Fibroblast of the aortic adventitia (primary cell): ENCODE measurements around the gene TRIM45. TPM values are rescaled to one million over a fixed set of nuclear protein-coding genes. Genes with fewer than 3 reads are reported as not detected.
"Not testable (repeated sequence)": the region's sequence is repeated elsewhere in the genome, so short reads cannot be mapped to it uniquely, and the experiment has no call there.

Experiments
- DNase-seq: peaks from one replicate; pipeline ENCODE4 v3.0.0-alpha.2; 2010; ENCODE audit warnings: low read depth
- H3K4me3 ChIP-seq: 2 replicates; pipeline ENCODE4 v1.5.1; 2011; ENCODE audit warnings: low read depth, mild to moderate bottlenecking, control low read depth, low read length, moderate library complexity
- CTCF ChIP-seq: IDR thresholded peaks from 2 replicates; pipeline ENCODE4 v1.5.1; 2011; ENCODE audit warnings: mild to moderate bottlenecking, low read length, control low read depth, inconsistent platforms; ENCODE audit not compliant: insufficient read depth
- total RNA-seq: library from RNA; depleted of rRNA; stranded (reverse); fragments of >200 nt; gene quantifications from 2 replicates; pipeline ENCODE4 v1.2.3, GENCODE V29; 2012; ENCODE audit warnings: low replicate concordance

Gene TRIM45
- total RNA-seq, 1 donor, result 3.3 TPM

GRCh38 chr1:117161887-117162286, 40.3 kb upstream of the TRIM45 start:
- no peak for TF ChIP-seq CTCF
- no peak for DNase-seq
- H3K4me3 ChIP-seq, result no peak overlapping the region

- H3K4me3 ChIP-seq, DNase-seq: not testable (repeated sequence)
Measured at GRCh38 chr1:117151305-117151704, 29.8 kb upstream of the TRIM45 start.

- no peak overlapping the region for H3K4me3 ChIP-seq
- DNase-seq, result peak; percentile 47
- no peak for TF ChIP-seq CTCF
Measured at GRCh38 chr1:117150316-117150715, 28.8 kb upstream of the TRIM45 start.

GRCh38 chr1:117147856-117148588, 26.5 kb upstream of the TRIM45 start:
- peak; percentile 70 for DNase-seq
- no peak overlapping the region for H3K4me3 ChIP-seq
- TF ChIP-seq CTCF, result no peak

GRCh38 chr1:117147341-117147831, 25.8 kb upstream of the TRIM45 start:
- H3K4me3 ChIP-seq, result no peak overlapping the region
- DNase-seq, result no peak
- no peak for TF ChIP-seq CTCF

GRCh38 chr1:117146575-117147340, 25.2 kb upstream of the TRIM45 start:
- TF ChIP-seq CTCF, result no peak
- no peak overlapping the region for H3K4me3 ChIP-seq
- DNase-seq, result peak; percentile 94

- no peak for TF ChIP-seq CTCF
- H3K4me3 ChIP-seq, result no peak overlapping the region
- DNase-seq, result no peak
Measured at GRCh38 chr1:117146072-117146471, 24.5 kb upstream of the TRIM45 start.
